NCI-H524 treated with DMSO at 0.1 percent for 48 hours (cell line): ENCODE data around the gene EXOC2.

ENCODE experiments used
- DNase-seq: peaks from one replicate; lab custom pipeline; 2025; lab: John Stamatoyannopoulos, UW

The EXOC2 gene

GRCh38 chr6:518218-518617 lies 174.7 kb downstream of the EXOC2 start:
- no peak for DNase-seq

DNA sequence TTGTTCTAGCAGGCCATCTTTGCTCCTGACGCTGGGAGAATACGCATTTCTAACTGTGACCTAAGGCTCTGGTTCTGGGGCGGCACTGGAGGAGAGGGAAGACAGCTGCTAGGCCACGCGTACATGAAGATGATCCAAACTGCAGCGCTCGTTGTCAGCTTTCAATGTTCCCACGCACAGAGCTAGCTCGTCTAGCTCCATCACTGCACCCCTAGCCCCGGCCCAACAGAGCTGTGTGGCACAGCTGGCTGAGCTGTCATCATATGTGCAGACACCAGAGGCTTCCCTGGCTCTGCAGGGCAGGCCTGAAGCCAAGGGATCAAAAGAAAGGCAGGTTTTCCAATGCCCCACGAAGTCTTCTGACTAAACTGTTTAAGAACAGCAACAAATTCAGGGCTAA lies 176.7 kb downstream of the EXOC2 start:
- DNase-seq: no peak

- DNase-seq: no peak
These were observed 177.7 kb downstream of the EXOC2 start for GRCh38 chr6:515267-515666.

DNA sequence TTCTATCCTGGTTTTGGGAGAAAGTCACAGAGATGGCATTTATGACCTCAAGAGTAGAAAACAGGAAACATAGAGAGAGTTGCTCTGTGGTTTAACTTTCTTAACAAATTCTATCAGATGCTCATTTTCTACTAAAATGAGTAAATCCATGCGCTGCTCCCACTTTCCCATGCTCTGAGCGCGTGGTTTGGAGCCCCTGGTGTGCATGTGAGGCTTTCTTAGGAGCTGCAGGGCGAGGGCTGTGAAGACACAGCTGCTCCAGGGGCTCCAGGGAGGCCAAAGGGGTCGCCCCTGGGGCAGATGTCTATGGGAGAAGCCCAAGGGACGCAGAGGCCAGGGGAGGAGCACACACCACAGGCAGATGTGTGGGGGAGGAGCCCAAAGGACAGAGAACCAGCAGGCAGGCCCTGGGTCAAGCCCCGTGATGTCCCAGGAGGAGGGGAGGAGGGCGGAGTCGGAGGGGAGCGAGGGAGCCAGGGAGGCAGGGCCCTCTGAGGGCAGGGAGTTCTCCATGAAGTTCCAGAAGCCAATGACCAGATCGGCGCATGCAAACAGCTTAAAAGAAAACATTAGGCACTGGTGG lies 178.5 kb downstream of the EXOC2 start:
- no peak for DNase-seq

GRCh38 chr6:513961-514360 lies 179.0 kb downstream of the EXOC2 start:
- DNase-seq: no peak

- DNase-seq: no peak
These were observed 179.9 kb downstream of the EXOC2 start for GRCh38 chr6:513058-513457.

GRCh38 chr6:511488-512137 lies 181.3 kb downstream of the EXOC2 start:
- DNase-seq: no peak

- no peak for DNase-seq
These were observed 183.3 kb downstream of the EXOC2 start for GRCh38 chr6:509676-510075.

GRCh38 chr6:508614-509013 lies 184.3 kb downstream of the EXOC2 start:
- no peak for DNase-seq

DNA sequence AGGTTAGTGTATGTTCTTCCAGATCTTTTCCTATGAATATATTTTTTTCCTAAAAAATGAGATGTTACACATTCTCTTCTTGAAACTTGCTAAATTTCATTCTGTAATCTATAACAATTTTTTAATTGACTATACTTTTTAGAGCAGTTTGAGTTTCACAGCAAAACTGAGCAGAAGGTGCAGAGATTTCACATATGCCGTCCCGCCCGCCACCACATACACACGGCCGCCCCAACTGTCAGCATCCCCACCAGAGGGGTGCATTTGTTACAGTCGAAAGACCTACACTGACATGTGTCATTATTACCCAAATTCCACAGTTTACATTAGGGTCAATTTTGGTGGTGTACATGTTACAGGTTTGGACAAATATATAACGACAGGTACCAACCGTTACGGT lies 184.9 kb downstream of the EXOC2 start:
- DNase-seq: no peak

GRCh38 chr6:506920-507622 lies 185.9 kb downstream of the EXOC2 start:
- DNase-seq: no peak

- DNase-seq: no peak
These were observed 186.4 kb downstream of the EXOC2 start for GRCh38 chr6:506508-506907.

DNA sequence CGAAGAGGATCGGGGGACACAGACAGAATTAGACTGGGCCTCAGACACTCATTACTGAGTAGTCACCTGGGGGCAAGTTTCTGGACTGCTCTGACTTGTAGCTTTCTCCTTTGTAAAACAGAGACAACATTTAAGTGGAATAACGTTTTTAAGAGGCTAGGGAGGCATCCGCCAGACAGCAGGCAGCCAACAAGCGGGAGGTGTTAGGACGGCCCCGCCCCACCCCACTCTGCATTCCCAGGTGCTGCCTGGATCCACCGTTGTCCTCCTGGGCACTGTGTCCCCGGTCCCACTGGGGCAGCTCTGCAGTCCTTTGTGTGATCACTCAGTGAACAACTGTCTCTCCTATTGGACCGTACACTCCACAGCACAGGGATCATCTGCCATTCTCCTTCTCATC lies 187.6 kb downstream of the EXOC2 start:
- no peak for DNase-seq

GRCh38 chr6:504446-504980 lies 188.4 kb downstream of the EXOC2 start:
- DNase-seq: no peak

- DNase-seq: no peak
These were observed 189.2 kb downstream of the EXOC2 start for GRCh38 chr6:503610-504362.

- DNase-seq: no peak
These were observed 190.2 kb downstream of the EXOC2 start for GRCh38 chr6:502761-503160.

GRCh38 chr6:501891-502601 lies 190.9 kb downstream of the EXOC2 start:
- DNase-seq: no peak

DNA sequence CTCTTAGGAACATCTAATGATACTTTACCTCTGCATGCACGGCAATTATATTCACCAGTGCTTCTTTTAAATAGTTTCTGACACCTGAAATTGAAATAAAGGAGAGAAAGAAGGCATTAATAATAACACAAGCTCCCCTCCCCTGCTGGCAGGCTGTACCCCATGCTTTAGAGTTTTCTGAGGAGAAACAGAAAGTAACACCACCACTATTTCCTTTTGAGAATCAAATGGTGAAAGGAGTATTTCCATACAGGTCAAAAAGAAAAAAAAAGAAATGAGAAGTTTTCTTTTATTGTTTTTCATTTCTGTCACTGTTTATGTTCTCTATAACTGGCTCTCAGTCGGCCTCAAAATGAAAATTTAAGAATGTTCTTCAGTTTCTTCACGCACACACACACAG lies 193.3 kb downstream of the EXOC2 start:
- DNase-seq: no peak

DNA sequence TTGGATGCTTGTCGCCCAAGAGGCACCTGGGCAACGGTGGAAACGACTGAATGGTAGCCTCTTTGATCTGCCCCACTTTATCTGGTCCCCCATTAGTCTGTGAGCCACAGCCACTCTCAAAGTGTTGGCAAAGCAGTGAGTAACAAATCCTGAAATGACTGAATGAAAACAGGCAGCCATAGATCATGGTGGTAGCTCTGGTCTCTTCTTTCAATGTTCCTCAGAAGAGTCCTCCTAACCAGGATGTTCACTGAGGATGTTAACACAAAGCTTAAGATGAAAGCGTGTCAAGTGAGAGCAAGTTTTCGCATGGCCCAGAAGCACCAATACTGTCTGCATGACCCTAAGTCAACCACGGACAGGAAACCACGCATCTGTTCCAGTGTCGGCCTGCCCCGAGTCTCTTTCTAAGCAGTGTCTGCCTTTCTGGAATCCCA lies 194.1 kb downstream of the EXOC2 start:
- no peak for DNase-seq

DNA sequence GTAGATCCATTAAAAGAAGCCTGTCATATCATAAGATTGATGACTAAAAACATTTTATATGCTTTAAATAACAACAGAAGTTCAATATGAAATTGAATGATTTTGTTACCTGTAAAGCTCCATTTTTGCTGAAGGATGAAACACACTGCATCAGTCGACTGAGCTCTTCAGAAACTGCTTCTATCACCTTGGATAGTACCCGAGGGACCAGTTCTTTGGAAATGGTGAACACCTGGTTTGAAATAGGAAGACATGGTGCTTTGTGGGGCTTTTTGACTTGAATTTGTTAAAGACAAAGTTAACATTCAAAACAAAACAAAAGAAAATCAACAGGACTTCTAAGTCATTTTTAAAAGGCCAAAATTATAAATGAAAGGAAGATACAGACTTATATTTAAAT lies 195.7 kb downstream of the EXOC2 start:
- no peak for DNase-seq

- DNase-seq: no peak
These were observed 196.3 kb downstream of the EXOC2 start for GRCh38 chr6:496649-497048.

DNA sequence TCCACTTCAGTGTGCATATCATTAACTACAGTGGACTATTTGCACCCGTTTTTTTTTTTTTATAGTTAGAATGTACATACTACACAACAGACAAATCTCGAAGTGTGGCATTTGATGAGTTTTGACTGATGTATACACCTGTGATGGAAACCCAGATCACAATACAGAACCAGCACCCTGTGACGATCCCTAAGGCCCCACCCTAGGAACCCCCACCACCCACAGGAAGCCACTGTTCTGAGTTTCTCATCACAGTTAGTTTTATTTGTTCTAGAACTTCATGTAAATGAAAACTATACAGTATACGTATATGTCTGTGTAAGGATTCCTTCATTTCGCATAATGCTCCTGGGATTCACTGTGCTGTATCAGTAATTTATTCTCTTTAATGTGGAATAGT lies 198.5 kb downstream of the EXOC2 start:
- no peak for DNase-seq
